ENCODE measurements around the gene NSRP1. TPM values are rescaled to one million over a fixed set of nuclear protein-coding genes. Genes with fewer than 3 reads are reported as not detected.

Gene NSRP1
- total and polyA plus RNA-seq, 10 of the 15 experiments (the other 5 are each of a cell fraction or from before 2014, with no cell fraction given): 12.5 to 69.7 (median 37.8) TPM

GRCh38 chr17:30220414-30220813, 103.8 kb downstream of the NSRP1 start (continued):
- TF ChIP-seq IRF5 (IDR thresholded peaks at IDR 0.05; ENCODE audit: borderline replicate concordance) (no peak), PML (IDR thresholded peaks at IDR 0.05; ENCODE audit: low read length) (no peak), MAX (IDR thresholded peaks at IDR 0.05; ENCODE audit: low read depth, low read length) (no peak), HSF1 (IDR thresholded peaks at IDR 0.05; ENCODE audit: low read depth, low read length) (no peak), TCF3 (IDR thresholded peaks at IDR 0.05; ENCODE audit: borderline replicate concordance, insufficient read depth, low read depth, low read length) (no peak), JUNB (IDR thresholded peaks at IDR 0.05) (no peak)

GRCh38 chr17:30221346-30221745, 104.7 kb downstream of the NSRP1 start:
- Histone ChIP-seq H3K4me1 (ENCODE audit: control insufficient read depth, insufficient read depth, low read length) (peaks cover 5% of the 10 kb centered on the region; the same call in 1 of the 2 replicates), H3K36me3 (ENCODE audit: control insufficient read depth in 2 of 2, insufficient read depth in 2 of 2, low read length in 1 of 2) (no peaks in the 10 kb centered on the region), H3K9me3 (replicated peaks; ENCODE audit: control insufficient read depth, insufficient read depth, low read length) (no peaks in the 10 kb centered on the region), H3K79me2 (ENCODE audit: control insufficient read depth, insufficient read depth, low read length) (no peaks in the 10 kb centered on the region), H3K27me3 (replicated peaks in 1 of 2; ENCODE audit: control insufficient read depth in 2 of 2, insufficient read depth in 2 of 2, low read length in 1 of 2) (no peaks in the 10 kb centered on the region), H4K20me1 (ENCODE audit: control insufficient read depth, insufficient read depth) (no peaks in the 10 kb centered on the region), H2AFZ (ENCODE audit: control insufficient read depth, low read depth, low read length) (no peak overlapping the region), H3K4me3 (no peak overlapping the region), H3K9ac (ENCODE audit: control insufficient read depth, insufficient read depth, low read length) (no peak overlapping the region), H3K27ac (ENCODE audit: control insufficient read depth, insufficient read depth) (no peak overlapping the region), H3K4me2 (ENCODE audit: control insufficient read depth, insufficient read depth) (no peak overlapping the region)
- WGBS (ENCODE audit: insufficient coverage, insufficient replicate concordance, low lambda C conversion rate, missing lambda C conversion rate): 60% methylated on average over 5 of the region's 10 CpGs
- BruUV-seq (replicated peaks): no TSS peak
- ChIA-PET CTCF (interaction anchor here (3.8 kb wide), 1 partner anchor 115 kb away, joined by 12 read pairs; no protein-coding TSS in a partner anchor), RAD21 (ENCODE audit: unreplicated experiment) (no interaction called here), SMC1A (ENCODE audit: uncharacterized antibody, unreplicated experiment) (interaction anchor here (0.6 to 1.7 kb wide), 2 partner anchors 113 to 116 kb away, joined by 3 to 6 read pairs; partner anchors contain the start of gene TMIGD1), POLR2A (no interaction called here)
- ATAC-seq (no peak), DNase-seq (ENCODE audit: low read depth, low spot score) (no peak), FAIRE-seq (no peak)
- intact Hi-C loops (cut with micrococcal nuclease; ENCODE audit: unreplicated experiment): no loop called here
- in situ Hi-C loops (cut with MboI): no loop called here
- TF ChIP-seq TAF1 (IDR thresholded peaks at IDR 0.05; ENCODE audit: borderline replicate concordance, low read depth, low read length): no peak
- no peak for TF ChIP-seq CUX1 (IDR thresholded peaks at IDR 0.05; ENCODE audit: insufficient replicate concordance, low read depth, low read length)
- no peak for TF ChIP-seq CBFB (IDR thresholded peaks at IDR 0.05; ENCODE audit: low read depth)
- no peak for TF ChIP-seq HSF1 (IDR thresholded peaks at IDR 0.05; ENCODE audit: low read depth, low read length)
- TF ChIP-seq EZH2 (IDR thresholded peaks at IDR 0.05; ENCODE audit: borderline replicate concordance, control insufficient read depth, low read depth, low read length): no peak
- TF ChIP-seq FOS (IDR thresholded peaks at IDR 0.05; ENCODE audit: borderline replicate concordance, extremely low read depth, insufficient read length): no peak
- TF ChIP-seq SMAD5 (IDR thresholded peaks at IDR 0.05; ENCODE audit: low read depth): no peak
- no peak for TF ChIP-seq CEBPB (IDR thresholded peaks at IDR 0.05; ENCODE audit: borderline replicate concordance in 1 of 2, low read depth in 2 of 2, low read length in 2 of 2)
